Measurements from ENCODE around the gene VRK2. TPM values are rescaled to one million over a fixed set of nuclear protein-coding genes. Genes with fewer than 3 reads are reported as not detected.

The VRK2 gene
- total RNA-seq, 1 experiment from 2014 or later, result 42.8 TPM

- ChIA-PET CTCF (no interaction called here), POLR2A (ENCODE audit: unreplicated experiment) (no interaction called here)
- BruUV-seq (replicated peaks), result no TSS peak
- Histone ChIP-seq H3K9me3 (ENCODE audit: insufficient read depth, low read depth) (no peaks in the 10 kb centered on the region), H3K36me3 (ENCODE audit: low read depth) (no peaks in the 10 kb centered on the region), H3K9me2 (ENCODE audit: insufficient read depth) (no peaks in the 10 kb centered on the region), H2AFZ (no peak overlapping the region), H3K4me1 (replicated peaks; ENCODE audit: insufficient read depth) (no peaks in the 10 kb centered on the region), H4K20me1 (ENCODE audit: insufficient read depth) (no peaks in the 10 kb centered on the region), H3K27ac (no peak overlapping the region), H3F3A (ENCODE audit: insufficient read depth, low read depth) (no peaks in the 10 kb centered on the region), H3K27me3 (ENCODE audit: insufficient read depth, low read depth) (no peaks in the 10 kb centered on the region), H3K79me2 (ENCODE audit: low read depth) (no peaks in the 10 kb centered on the region), H3K4me3 (no peak overlapping the region), H3K4me2 (no peak overlapping the region)
- TF ChIP-seq CTCF (conservative IDR thresholded peaks at IDR 0.05) (no peak), EZH2 (IDR thresholded peaks at IDR 0.05; ENCODE audit: low read depth) (no peak)
- no peak for DNase-seq
- intact Hi-C loops (cut with micrococcal nuclease; ENCODE audit: unreplicated experiment), result no loop called here
These were observed 36.0 kb upstream of the VRK2 start for GRCh38 chr2:58010599-58010998.

- Histone ChIP-seq H3K27me3 (ENCODE audit: insufficient read depth, low read depth) (no peaks in the 10 kb centered on the region), H3K4me3 (no peak overlapping the region), H3K79me2 (ENCODE audit: low read depth) (no peaks in the 10 kb centered on the region), H3K4me2 (no peak overlapping the region), H3F3A (ENCODE audit: insufficient read depth, low read depth) (no peaks in the 10 kb centered on the region; the same call in 1 of the 2 replicates), H3K27ac (no peak overlapping the region), H3K4me1 (replicated peaks; ENCODE audit: insufficient read depth) (peaks cover 8% of the 10 kb centered on the region; the same call in 1 of the 2 replicates), H3K9me2 (ENCODE audit: insufficient read depth) (no peaks in the 10 kb centered on the region), H4K20me1 (ENCODE audit: insufficient read depth) (no peaks in the 10 kb centered on the region), H2AFZ (no peak overlapping the region), H3K9me3 (ENCODE audit: insufficient read depth, low read depth) (no peaks in the 10 kb centered on the region), H3K36me3 (ENCODE audit: low read depth) (no peaks in the 10 kb centered on the region)
- no peak for TF ChIP-seq EZH2 (IDR thresholded peaks at IDR 0.05; ENCODE audit: low read depth)
- no peak for TF ChIP-seq CTCF (conservative IDR thresholded peaks at IDR 0.05)
- intact Hi-C loops (cut with micrococcal nuclease; ENCODE audit: unreplicated experiment), result no loop called here
- ChIA-PET POLR2A (ENCODE audit: unreplicated experiment) (no interaction called here), CTCF (interaction anchor here (0.5 kb wide), 1 partner anchor 57 kb away, joined by 3 read pairs; no protein-coding TSS in a partner anchor)
- DNase-seq, result no peak
- BruUV-seq (replicated peaks), result no TSS peak
These were observed 27.4 kb upstream of the VRK2 start for GRCh38 chr2:58019229-58019628.

GRCh38 chr2:58025150-58025933 lies 21.3 kb upstream of the VRK2 start:
- BruUV-seq (replicated peaks), result no TSS peak
- ChIA-PET CTCF (no interaction called here), POLR2A (ENCODE audit: unreplicated experiment) (interaction anchor here (0.6 kb wide), 1 partner anchor 919 kb away, joined by 4 read pairs; no protein-coding TSS in a partner anchor)
- DNase-seq, result no peak
- no peak overlapping the region for H3K27ac ChIP-seq
- H3K36me3 ChIP-seq (ENCODE audit: low read depth), result no peaks in the 10 kb centered on the region
- intact Hi-C loops (cut with micrococcal nuclease; ENCODE audit: unreplicated experiment), result no loop called here
- H3K4me1 ChIP-seq (replicated peaks; ENCODE audit: insufficient read depth), result no peaks in the 10 kb centered on the region
- H3K4me2 ChIP-seq, result no peak overlapping the region
- H3K9me3 ChIP-seq (ENCODE audit: insufficient read depth, low read depth), result no peaks in the 10 kb centered on the region
- H3K9me2 ChIP-seq (ENCODE audit: insufficient read depth), result no peaks in the 10 kb centered on the region
- H3K79me2 ChIP-seq (ENCODE audit: low read depth), result no peaks in the 10 kb centered on the region
- H3K27me3 ChIP-seq (ENCODE audit: insufficient read depth, low read depth), result no peaks in the 10 kb centered on the region
- no peaks in the 10 kb centered on the region for H4K20me1 ChIP-seq (ENCODE audit: insufficient read depth)
- H2AFZ ChIP-seq, result no peak overlapping the region
- no peak overlapping the region for H3K4me3 ChIP-seq
- H3F3A ChIP-seq (ENCODE audit: insufficient read depth, low read depth), result no peaks in the 10 kb centered on the region
- no peak for TF ChIP-seq CTCF (conservative IDR thresholded peaks at IDR 0.05)
- TF ChIP-seq EZH2 (IDR thresholded peaks at IDR 0.05; ENCODE audit: low read depth), result no peak

Measured in PC-9 (cell line).